Activated CD4-positive, alpha-beta T cell treated with anti-CD3 and anti-CD28 coated beads for 1 hour (primary cell): ENCODE results near the gene LRRK1.

Experiments used
- DNase-seq: peaks from one replicate; pipeline ENCODE4 v3.0.0-alpha.2; 2020

Gene LRRK1

DNA sequence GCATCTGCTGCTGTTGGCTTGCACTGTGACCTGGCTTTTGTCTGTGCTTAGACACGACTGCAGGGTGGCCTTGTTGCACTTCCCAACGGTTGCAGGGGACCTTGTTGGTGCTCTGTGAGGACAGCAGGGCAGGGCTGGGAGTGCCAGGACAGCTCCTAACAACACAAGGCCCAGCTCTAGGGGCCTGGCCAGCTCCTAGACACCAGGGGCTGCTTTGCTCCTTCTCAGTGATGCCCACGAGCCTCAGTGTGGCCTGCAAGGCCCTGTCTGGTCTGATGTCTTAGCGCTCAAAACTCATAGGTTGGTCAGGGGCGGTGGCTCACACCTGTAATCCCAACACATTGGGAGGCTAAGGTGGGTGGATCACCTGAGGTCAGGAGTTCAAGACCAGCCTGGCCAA lies 183.6 kb downstream of the LRRK1 start:
- no peak for DNase-seq

GRCh38 chr15:101103598-101103997 lies 184.4 kb downstream of the LRRK1 start:
- no peak for DNase-seq

GRCh38 chr15:101104141-101104540 lies 185.0 kb downstream of the LRRK1 start:
- DNase-seq, result no peak

DNA sequence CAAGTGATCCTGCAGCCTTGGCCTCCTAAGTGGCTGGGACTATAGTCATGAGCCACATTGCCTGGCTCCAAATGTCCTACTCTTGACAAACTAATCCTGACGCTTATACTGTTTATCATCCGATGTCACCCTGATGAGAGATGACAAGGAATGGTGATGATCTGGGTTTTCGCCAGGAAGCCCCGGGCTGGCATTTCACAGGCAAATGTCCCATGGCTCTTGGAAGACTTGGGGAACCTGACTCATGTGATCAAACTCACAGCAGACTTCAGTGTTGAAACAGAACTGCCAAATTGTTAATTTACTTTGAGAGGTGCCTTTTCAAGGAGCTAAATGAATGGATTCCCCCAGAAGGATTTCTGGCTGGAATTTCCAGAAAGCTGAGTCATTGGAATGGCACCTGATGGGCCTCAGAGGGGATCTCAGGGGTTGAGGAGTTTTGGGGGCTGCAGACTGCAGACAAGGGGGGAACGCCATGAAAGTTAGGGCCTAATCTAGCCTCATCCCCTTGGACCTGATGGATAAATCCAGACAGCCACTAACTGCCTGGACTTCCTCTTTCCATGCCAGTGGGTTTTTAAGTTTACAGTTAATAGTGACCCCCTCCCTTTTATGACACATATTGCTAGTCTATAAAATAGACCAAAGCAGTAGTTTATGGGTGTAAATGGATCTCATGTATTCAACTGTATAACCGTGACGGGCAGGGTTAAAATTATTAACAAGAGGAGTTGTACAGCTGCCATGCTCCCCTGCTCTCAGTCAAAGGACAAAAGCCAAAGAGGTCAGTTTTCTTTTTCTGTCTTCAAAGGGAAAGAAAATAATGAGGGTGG lies 186.1 kb downstream of the LRRK1 start:
- DNase-seq, result no peak

- no peak for DNase-seq
Observed at GRCh38 chr15:101107101-101107500, 187.9 kb downstream of the LRRK1 start.

- DNase-seq, result no peak
Observed at GRCh38 chr15:101107625-101108460, 188.7 kb downstream of the LRRK1 start.

DNA sequence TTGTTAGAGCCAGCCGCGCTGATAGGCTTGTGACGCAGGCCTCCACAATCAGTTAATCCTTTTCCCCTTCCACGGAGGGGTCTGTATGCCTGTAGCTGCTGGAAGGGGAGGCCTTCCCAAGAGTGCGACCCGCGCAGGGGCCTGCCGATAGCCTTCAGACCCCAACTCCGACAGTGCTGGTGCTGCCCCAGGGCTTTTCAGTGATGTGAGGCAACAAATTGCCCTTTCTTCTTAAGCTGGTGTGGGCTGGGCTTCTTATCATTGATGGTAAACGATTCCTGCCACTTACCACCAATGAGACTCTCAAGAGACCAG lies 189.3 kb downstream of the LRRK1 start:
- DNase-seq, result no peak

DNA sequence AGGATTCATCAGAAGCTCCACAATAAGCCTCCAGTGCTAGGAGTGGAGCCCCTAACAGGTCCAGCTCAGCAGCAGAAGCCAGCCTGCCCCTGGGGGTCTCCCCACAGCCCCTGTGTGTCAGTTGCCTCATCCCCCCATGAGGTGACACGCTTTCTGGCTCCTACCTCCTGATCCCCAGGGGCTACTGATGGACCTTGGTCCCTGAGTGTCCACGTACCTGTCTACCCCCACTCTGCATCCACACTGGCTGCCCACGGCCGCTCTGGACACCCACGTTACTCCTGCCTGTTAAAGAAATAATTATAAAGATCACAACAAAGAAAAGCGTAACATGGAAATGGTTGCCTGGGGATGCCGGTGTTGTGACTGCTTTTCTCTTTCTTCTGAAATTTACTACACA lies 189.6 kb downstream of the LRRK1 start:
- no peak for DNase-seq

DNA sequence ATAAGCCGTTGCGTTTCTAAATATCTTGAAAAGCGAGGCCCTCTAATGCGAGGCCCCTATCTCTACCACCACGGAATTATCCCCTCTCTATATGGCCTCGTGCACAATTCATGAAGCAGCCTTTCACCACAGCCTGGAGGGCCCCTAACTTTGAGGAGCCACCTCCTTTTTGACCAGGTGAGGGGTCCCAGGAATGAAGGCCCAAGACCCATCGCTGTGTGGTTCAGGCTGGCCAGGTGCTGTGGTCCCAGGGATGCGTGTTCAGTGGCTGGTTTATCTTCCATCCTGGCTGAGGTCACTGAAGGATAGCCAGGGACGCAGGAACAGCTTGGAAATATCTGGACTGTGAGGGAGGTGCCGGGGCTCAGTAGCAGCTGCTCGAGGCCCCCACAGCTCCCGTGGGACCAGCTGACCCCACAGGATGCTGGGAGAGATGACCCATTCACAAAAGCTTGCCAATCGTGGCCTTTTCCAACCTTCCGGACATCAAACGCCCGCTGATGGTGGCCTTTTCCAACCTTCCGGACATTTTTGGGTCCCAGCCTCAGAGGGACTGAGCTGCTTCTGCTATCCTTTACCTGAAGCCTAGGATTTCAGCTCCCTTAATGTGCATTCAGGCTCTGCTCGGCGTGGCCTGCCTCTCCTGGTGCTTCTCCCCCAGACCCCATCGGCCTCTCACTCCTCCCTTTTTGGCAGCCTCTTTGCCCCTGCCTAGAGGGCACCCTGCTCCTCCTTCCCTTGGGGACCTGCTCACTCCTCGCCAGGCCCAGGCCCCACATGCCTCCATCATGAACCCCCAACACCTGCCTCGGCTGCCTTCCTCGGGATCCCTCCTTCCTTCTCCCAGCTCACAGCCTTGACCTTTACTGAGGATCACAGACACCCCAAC lies 191.8 kb downstream of the LRRK1 start:
- no peak for DNase-seq

- DNase-seq, result no peak
Observed at GRCh38 chr15:101111570-101112262, 192.6 kb downstream of the LRRK1 start.

DNA sequence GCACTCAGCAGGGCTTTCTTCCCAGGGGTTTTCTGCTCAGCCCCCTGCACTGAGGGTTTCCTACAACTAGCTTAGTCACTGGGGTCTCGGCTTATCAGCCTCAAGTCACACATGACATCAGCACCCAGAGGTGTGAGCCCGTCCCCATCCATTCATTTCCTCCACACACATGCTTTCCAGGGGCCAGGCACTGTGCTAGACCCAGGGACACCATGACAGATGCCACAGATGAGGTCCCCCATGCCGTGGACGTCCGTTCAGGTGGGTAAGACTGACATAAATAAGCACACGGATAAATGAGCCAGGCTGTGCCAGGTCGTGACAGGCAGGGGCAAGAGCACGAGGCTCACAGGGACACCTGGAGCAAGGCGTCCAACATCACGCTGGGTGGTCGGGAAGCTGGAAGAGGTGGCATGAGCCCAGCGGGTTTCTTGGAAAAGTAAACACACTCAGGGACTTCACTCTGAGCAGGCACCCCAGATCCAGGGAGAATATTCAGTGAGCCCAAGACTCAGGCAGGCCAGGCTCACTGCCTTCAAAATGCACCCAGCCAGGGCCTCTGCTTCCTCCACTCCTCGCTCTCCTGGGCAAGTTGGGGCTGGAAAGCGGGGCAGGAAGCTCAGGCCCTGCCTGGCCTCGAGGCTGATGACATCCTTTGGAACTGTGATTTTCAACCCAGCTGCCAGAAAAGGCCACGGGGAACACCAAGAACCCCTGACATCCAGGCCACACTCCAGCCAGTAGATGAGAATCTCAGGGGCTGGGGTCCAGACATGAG lies 193.4 kb downstream of the LRRK1 start:
- DNase-seq, result no peak

DNA sequence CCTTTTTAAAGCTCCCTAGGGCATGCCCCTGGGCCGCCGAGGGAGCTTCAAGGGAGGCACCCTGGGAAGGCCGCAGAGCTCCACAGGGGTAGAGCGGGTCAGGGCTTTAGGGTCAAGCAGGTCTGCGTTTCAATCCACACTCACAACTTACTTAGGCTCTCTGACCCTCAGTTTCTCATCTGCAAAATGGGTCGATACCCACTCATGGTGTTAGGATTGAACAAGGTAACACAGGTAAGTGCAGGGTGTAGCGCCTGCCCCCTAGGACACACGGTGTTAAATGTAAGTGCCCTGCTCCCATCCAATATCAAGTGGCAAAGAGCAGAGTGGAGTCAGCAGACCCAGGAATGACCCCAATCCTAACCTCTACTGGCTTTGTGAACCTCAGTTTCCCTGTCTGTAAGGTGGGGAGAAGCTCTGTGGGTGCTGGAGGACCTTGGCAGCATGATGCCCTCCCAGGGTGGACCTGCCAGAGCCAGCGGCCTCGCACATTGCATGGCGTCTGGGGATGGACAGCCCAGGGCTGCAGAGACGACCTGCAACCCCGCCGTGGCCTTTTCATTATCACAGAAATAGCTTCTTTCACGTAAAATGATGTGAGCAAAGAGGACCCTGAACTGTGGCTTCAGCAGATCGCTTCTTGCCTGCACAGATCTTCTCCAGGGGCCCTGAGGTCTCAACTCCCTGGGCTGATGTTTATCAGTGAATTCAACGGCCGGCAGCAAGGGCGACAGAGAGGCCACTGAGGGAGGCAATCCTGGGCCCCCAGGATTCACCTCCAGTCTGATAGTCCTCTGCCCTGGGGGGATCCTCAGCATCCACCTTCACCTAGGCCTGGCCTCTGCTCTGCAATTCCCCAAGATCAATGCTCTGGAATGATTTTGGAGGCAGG lies 194.2 kb downstream of the LRRK1 start:
- no peak for DNase-seq

- no peak for DNase-seq
Observed at GRCh38 chr15:101114166-101114565, 195.0 kb downstream of the LRRK1 start.

GRCh38 chr15:101114610-101115009 lies 195.5 kb downstream of the LRRK1 start:
- no peak for DNase-seq

DNA sequence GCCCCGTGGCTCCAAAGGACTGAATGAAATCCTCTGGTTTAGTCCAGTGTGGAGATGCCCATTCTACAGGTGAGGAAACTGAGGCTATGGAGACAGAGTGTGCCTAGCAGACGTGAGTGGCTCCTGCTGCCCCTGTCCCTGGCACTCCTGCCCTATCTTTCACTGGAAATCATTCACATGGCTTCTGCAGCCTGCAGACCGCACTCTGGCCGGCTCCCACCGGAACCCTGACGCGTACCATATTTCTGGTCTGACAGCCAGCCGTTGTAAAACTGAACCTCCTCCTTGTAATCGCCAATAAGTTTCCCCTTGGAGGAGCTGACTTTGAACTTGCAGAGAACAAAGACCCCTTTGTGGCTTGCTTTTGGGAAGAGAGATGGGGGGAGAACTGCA lies 196.2 kb downstream of the LRRK1 start:
- DNase-seq, result no peak

GRCh38 chr15:101115786-101116680 lies 196.9 kb downstream of the LRRK1 start:
- DNase-seq, result no peak

DNA sequence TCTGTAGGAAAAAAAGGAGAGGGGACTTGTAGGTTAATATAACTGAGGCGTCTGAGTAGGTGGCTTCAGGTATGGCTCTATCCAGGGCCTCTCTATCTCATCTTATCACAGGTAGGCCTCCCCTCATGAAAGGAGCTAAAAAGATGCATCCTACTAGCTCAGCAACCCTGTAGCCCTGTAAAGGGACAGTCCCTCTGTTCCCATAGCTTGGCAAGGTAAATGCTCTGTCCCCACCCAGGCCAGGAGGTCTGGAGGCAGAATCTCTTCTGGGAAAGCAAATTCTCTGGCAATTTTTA lies 197.5 kb downstream of the LRRK1 start:
- DNase-seq, result no peak

DNA sequence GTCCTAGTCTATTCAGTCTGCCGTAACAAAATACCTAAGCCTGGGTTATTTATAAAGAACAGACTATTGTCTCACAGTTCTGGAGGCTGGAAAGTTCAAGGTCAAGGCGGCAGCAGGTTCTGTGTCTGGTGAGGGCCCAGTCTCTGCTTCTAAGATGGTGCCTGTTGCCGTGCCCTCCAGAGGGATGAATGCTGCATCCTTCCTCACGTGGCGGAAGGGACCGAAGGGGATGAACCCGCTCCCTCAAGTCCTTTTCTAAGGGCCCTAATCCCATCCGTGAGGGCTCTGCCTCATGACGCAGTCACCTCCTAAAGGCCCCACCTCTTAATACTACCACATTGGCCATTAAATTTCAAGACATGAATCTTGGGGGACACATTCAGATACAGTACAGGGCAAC lies 199.0 kb downstream of the LRRK1 start:
- DNase-seq, result no peak

- DNase-seq, result no peak
Observed at GRCh38 chr15:101118615-101119014, 199.5 kb downstream of the LRRK1 start.

DNA sequence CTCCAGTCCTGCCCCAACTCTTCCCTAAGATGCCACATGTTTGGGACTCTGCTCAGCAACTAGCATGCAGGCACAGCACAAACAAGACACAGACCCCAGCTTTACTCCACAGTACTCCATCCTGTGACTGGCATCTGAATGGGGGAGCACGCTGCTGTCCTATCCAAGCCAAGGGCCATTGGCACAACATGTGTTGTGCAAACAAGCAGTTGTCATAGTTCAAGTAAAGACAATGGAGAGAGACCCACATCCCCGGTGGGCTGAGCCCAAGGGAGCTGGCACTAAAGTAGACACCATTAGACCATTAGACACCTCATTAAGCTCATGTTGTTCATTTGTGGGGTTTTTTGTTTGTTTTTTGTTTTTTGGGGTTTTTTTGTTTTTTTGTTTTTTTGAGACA lies 200.0 kb downstream of the LRRK1 start:
- DNase-seq, result no peak
